Left ventricle myocardium inferior (tissue), 1 donor: ENCODE measurements around the gene WDR33. TPM values are rescaled to one million over a fixed set of nuclear protein-coding genes. Genes with fewer than 3 reads are reported as not detected.

Source experiments
- DNase-seq: peaks from one replicate; pipeline ENCODE4 v3.0.0-alpha.2; 2020
- H3K27ac ChIP-seq: fragments of 200-600 bp; replicated peaks from 2 replicates; pipeline ENCODE4 v1.8.0; 2021
- H3K27me3 ChIP-seq: fragments of 200-600 bp; 2 replicates; pipeline ENCODE4 v1.8.0; 2021; ENCODE audit warnings: low read depth
- H3K36me3 ChIP-seq: fragments of 200-600 bp; 2 replicates; pipeline ENCODE4 v1.8.0; 2021
- H3K4me1 ChIP-seq: fragments of 200-600 bp; 2 replicates; pipeline ENCODE4 v1.8.0; 2021
- H3K4me3 ChIP-seq: fragments of 200-600 bp; 2 replicates; pipeline ENCODE4 v1.8.0; 2021; ENCODE audit warnings: mild to moderate bottlenecking, moderate library complexity
- H3K9me3 ChIP-seq: fragments of 200-600 bp; replicated peaks from 2 replicates; pipeline ENCODE4 v1.8.0; 2021
- intact Hi-C: fragments of 100-400 bp; cut with micrococcal nuclease; formaldehyde crosslinking; loops from one replicate; pipeline ENCODE4 v1.11.0; 2022
- total RNA-seq: library from RNA; stranded (reverse); fragmentation: NEBNext Ultra II Directional; extraction: Animal tissue kit (Norgen Biotek cat#: 25700); gene quantifications from one replicate; pipeline ENCODE4 v1.2.1, GENCODE V29; 2021
- TF ChIP-seq, protein P1 (sequence below): fragments of 200-600 bp; IDR thresholded peaks from 2 replicates; pipeline ENCODE4 v1.8.0; 2021; ENCODE audit warnings: antibody characterized with exemption, mild to moderate bottlenecking, borderline replicate concordance
- donor health status: DM: no; HTN: yes; CAD: no; lungs with severe emphysema.

Gene WDR33
- total RNA-seq, 1 donor from 2014 or later: 38.9 TPM

DNA sequence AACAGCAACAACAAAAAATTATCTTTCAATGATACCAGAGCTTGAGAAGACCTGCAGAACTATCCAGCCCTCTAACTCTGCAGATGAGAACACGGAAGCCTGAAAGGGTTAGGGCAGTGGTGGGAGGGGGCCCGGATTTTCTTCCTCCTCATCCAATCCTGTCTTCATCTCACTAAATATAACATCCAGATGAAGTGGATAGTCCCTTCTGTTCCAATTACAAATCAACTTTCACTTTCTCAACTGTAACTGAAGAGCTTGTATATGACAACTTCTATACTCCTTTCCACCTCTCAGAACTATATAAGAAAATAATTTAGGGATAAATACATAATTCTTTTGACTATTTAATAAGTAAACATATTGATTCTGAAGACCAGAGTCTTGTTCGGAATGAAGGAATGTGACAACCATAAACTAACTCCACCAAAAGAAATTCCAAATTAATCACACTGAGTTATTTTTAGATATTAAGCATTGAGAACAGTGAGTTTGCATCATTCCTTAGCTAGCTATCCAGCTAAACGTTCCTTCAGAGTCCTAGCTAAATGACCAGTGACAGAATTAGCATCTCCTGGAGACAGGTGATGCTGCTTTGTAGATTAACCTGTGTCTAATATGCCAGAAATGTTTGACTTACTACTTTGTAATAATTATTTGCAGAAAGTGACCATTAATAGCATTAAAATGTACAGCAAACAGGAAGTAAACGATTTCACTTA lies 77.0 kb downstream of the WDR33 start:
- TF ChIP-seq, protein P1, sequence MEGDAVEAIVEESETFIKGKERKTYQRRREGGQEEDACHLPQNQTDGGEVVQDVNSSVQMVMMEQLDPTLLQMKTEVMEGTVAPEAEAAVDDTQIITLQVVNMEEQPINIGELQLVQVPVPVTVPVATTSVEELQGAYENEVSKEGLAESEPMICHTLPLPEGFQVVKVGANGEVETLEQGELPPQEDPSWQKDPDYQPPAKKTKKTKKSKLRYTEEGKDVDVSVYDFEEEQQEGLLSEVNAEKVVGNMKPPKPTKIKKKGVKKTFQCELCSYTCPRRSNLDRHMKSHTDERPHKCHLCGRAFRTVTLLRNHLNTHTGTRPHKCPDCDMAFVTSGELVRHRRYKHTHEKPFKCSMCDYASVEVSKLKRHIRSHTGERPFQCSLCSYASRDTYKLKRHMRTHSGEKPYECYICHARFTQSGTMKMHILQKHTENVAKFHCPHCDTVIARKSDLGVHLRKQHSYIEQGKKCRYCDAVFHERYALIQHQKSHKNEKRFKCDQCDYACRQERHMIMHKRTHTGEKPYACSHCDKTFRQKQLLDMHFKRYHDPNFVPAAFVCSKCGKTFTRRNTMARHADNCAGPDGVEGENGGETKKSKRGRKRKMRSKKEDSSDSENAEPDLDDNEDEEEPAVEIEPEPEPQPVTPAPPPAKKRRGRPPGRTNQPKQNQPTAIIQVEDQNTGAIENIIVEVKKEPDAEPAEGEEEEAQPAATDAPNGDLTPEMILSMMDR: no peak
- intact Hi-C loops: no loop called here
- peak overlapping the region; percentile 73 for H3K27ac ChIP-seq

GRCh38 chr2:127733113-127733815 lies 77.7 kb downstream of the WDR33 start:
- peak overlapping the region; percentile 73 for H3K27ac ChIP-seq
- no peak for DNase-seq
- intact Hi-C loops: no loop called here

More for the DNA sequence above, 77.0 kb downstream of the WDR33 start:
- Histone ChIP-seq H3K9me3 (no peaks in the 10 kb centered on the region), H3K4me1 (peaks cover 38% of the 10 kb centered on the region), H3K36me3 (no peaks in the 10 kb centered on the region), H3K4me3 (peak overlapping the region; percentile 51), H3K27me3 (no peaks in the 10 kb centered on the region)
- DNase-seq: no peak

DNA sequence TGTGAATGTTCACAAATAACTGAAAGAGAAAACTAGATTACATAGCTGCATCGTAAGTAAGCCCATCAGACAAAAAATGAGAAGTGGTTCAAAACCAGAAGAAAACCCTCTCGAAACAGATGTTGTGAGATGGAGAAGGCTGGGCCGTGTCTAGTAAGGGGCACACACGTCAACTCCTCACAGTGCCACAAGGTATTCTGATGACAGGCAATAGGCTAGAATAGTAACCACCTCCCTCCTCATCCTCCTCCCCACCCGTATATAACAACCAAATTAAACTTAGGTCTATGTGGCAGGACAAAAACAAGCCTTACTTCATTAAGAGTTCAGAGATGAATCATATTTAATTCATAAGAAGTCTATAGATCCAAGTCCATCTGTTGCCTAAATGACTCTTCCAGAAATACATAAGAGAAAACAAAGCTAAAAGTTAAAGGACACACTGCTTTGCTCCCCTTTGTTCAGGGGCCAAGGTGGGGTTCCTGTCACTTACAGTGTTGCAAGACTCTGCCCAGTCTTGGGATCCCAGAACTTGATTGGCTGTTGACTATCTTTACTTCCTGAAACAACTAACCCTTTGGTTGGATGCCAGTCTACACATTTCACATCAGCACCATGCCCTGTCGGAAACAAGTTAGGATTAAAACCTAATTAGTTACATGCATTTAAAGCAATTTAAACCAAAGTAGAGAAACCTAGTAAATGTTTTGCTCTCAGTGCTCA lies 84.7 kb downstream of the WDR33 start:
- DNase-seq: no peak
- intact Hi-C loops: no loop called here
- H3K9me3 ChIP-seq: no peaks in the 10 kb centered on the region
- H3K36me3 ChIP-seq: peaks cover 20% of the 10 kb centered on the region
- H3K4me3 ChIP-seq: no peak overlapping the region
- no peaks in the 10 kb centered on the region for H3K27me3 ChIP-seq
- H3K4me1 ChIP-seq: peaks cover 62% of the 10 kb centered on the region
- TF ChIP-seq, protein P1: no peak
- peak overlapping the region; percentile 83 for H3K27ac ChIP-seq

More at GRCh38 chr2:127733113-127733815, 77.7 kb downstream of the WDR33 start:
- H3K4me1 ChIP-seq: peaks cover 40% of the 10 kb centered on the region
- no peaks in the 10 kb centered on the region for H3K36me3 ChIP-seq
- no peaks in the 10 kb centered on the region for H3K9me3 ChIP-seq
- H3K4me3 ChIP-seq: peak overlapping the region; percentile 51
- no peaks in the 10 kb centered on the region for H3K27me3 ChIP-seq
- TF ChIP-seq, protein P1: no peak

- Histone ChIP-seq H3K4me3 (no peak overlapping the region), H3K36me3 (peaks cover 52% of the 10 kb centered on the region), H3K27ac (peak overlapping the region; percentile 83), H3K27me3 (no peaks in the 10 kb centered on the region), H3K9me3 (no peaks in the 10 kb centered on the region), H3K4me1 (peaks cover 65% of the 10 kb centered on the region)
- TF ChIP-seq, protein P1: no peak
- DNase-seq: no peak
- intact Hi-C loops: no loop called here
These were observed 88.2 kb downstream of the WDR33 start for GRCh38 chr2:127722807-127723206.

DNA sequence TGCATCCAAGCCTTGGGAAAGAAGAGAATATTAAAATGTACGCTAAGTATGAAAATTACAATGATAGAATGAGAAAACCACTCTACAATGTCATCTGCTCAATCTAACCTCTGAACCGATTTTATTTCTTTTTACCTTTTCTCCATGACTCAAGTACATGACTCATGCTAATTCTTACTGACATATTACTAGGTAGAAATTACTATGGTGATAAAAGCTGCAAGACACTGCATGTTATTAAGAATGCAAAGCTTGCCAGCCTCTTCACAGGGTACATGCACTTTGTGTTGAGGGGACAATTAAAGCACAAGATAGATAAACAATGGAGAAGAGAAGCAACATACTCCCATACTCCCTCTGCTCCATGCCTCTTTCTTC lies 89.0 kb downstream of the WDR33 start:
- peaks cover 55% of the 10 kb centered on the region for H3K36me3 ChIP-seq
- no peak overlapping the region for H3K4me3 ChIP-seq
- TF ChIP-seq, protein P1: no peak
- no peaks in the 10 kb centered on the region for H3K27me3 ChIP-seq
- peak overlapping the region; percentile 83 for H3K27ac ChIP-seq
- DNase-seq: no peak
- peaks cover 61% of the 10 kb centered on the region for H3K4me1 ChIP-seq
- intact Hi-C loops: no loop called here
- no peaks in the 10 kb centered on the region for H3K9me3 ChIP-seq
